Smooth muscle cell of the brain vasculature (primary cell): ENCODE data around the gene CHID1.

Source experiments
- DNase-seq: peaks from one replicate; pipeline ENCODE4 v3.0.0-alpha.2; 2012; ENCODE audit warnings: low read depth, low spot score

CHID1 gene

GRCh38 chr11:837189-837989 lies 73.2 kb downstream of the CHID1 start:
- no peak for DNase-seq

GRCh38 chr11:836700-837099 lies 73.9 kb downstream of the CHID1 start:
- no peak for DNase-seq

GRCh38 chr11:836274-836673 lies 74.3 kb downstream of the CHID1 start:
- DNase-seq = no peak

- no peak for DNase-seq
Measured at GRCh38 chr11:834371-835316, 76.0 kb downstream of the CHID1 start.

- DNase-seq = no peak
Measured at GRCh38 chr11:833849-834311, 76.7 kb downstream of the CHID1 start.

- no peak for DNase-seq
Measured at GRCh38 chr11:833114-833791, 77.4 kb downstream of the CHID1 start.

GRCh38 chr11:832529-833113 lies 78.0 kb downstream of the CHID1 start, which contains the start of gene CD151:
CD151 (plus strand) TSS chr11:832952; CDS start chr11:836070, 3,118 bp downstream.
- DNase-seq = no peak

- DNase-seq = no peak
Measured at GRCh38 chr11:831961-832528, 78.6 kb downstream of the CHID1 start.

GRCh38 chr11:831118-831864 lies 79.3 kb downstream of the CHID1 start:
- no peak for DNase-seq

- DNase-seq = no peak
Measured at GRCh38 chr11:830295-831117, 80.1 kb downstream of the CHID1 start.

GRCh38 chr11:829847-830294 lies 80.7 kb downstream of the CHID1 start:
- no peak for DNase-seq

GRCh38 chr11:829176-829846 lies 81.3 kb downstream of the CHID1 start:
- DNase-seq = no peak

- DNase-seq = no peak
Measured at GRCh38 chr11:828506-829175, 82.0 kb downstream of the CHID1 start.

- DNase-seq = no peak
Measured at GRCh38 chr11:827897-828192, 82.8 kb downstream of the CHID1 start, which contains the start of gene CRACR2B. CRACR2B (plus strand) TSS chr11:827919; CDS start chr11:828608, 689 bp downstream.

GRCh38 chr11:827146-827896 lies 83.3 kb downstream of the CHID1 start:
- DNase-seq = no peak

- no peak for DNase-seq
Measured at GRCh38 chr11:826836-827145, 83.8 kb downstream of the CHID1 start.

- DNase-seq = no peak
Measured at GRCh38 chr11:826227-826621, 84.4 kb downstream of the CHID1 start.
